Keratinocyte (primary cell): ENCODE results near the gene SST. TPM values are rescaled to one million over a fixed set of nuclear protein-coding genes. Genes with fewer than 3 reads are reported as not detected.

ENCODE experiments used
- DNase-seq: peaks from one replicate; pipeline ENCODE4 v3.0.0-alpha.2; 2011; ENCODE audit warnings: low read depth, missing footprints, low spot score
- FAIRE-seq: peaks from 2 replicates; lab custom pipeline; 2011; peaks lifted over from hg19 to GRCh38; lab: Jason Lieb, UNC
- H2AFZ ChIP-seq: 2 replicates; pipeline ENCODE4 v1.6.0; 2012; ENCODE audit warnings: low read length, control low read depth, inconsistent platforms; ENCODE audit not compliant: control insufficient read depth
- H3K27ac ChIP-seq: 2 replicates; pipeline ENCODE4 v1.5.1; 2011; ENCODE audit warnings: low read length; ENCODE audit not compliant: control insufficient read depth, insufficient read depth
- H3K27me3 ChIP-seq: 3 replicates; pipeline ENCODE4 v1.6.0; 2011; ENCODE audit warnings: low read length; ENCODE audit not compliant: control insufficient read depth, insufficient read depth; ENCODE audit errors: extremely low read depth
- H3K36me3 ChIP-seq, 2 experiments: 2 replicates in 1 of 2; 3 replicates in 1 of 2; pipeline ENCODE4 v1.5.1; 2011; ENCODE audit warnings: low read length in 2 of 2, mild to moderate bottlenecking in 1 of 2; ENCODE audit not compliant: control insufficient read depth in 2 of 2, insufficient read depth in 2 of 2; ENCODE audit errors: extremely low read depth in 1 of 2
- H3K4me1 ChIP-seq: 3 replicates; pipeline ENCODE4 v1.5.1; 2011; ENCODE audit warnings: low read length; ENCODE audit not compliant: control insufficient read depth, insufficient read depth; ENCODE audit errors: extremely low read depth
- H3K4me2 ChIP-seq: 3 replicates; pipeline ENCODE4 v1.6.0; 2011; ENCODE audit warnings: low read depth, low read length; ENCODE audit not compliant: control insufficient read depth, insufficient read depth; ENCODE audit errors: extremely low read depth
- H3K4me3 ChIP-seq, 3 experiments: fragments of 200-600 bp in 1 of 3; sonication (generic) in 1 of 3; 2 replicates in 2 of 3; 3 replicates in 1 of 3; pipeline ENCODE4 v1.5.1; 2011 to 2016; ENCODE audit warnings: low read length in 3 of 3, mild to moderate bottlenecking in 3 of 3, control low read depth in 2 of 3, inconsistent platforms in 1 of 3, low read depth in 1 of 3, mixed read lengths in 1 of 3, mixed run types in 1 of 3, moderate library complexity in 1 of 3; ENCODE audit not compliant: control insufficient read depth in 2 of 3, insufficient read depth in 2 of 3; ENCODE audit errors: extremely low read depth in 1 of 3
- H3K79me2 ChIP-seq: 2 replicates; pipeline ENCODE4 v1.6.0; 2012; ENCODE audit warnings: low read length; ENCODE audit not compliant: control insufficient read depth, insufficient read depth
- H3K9ac ChIP-seq: 3 replicates; pipeline ENCODE4 v1.6.0; 2011; ENCODE audit warnings: low read length; ENCODE audit not compliant: control insufficient read depth, insufficient read depth; ENCODE audit errors: extremely low read depth
- H3K9me1 ChIP-seq: 3 replicates; pipeline ENCODE4 v1.6.0; 2011; ENCODE audit warnings: low read length; ENCODE audit not compliant: control insufficient read depth, insufficient read depth; ENCODE audit errors: extremely low read depth
- H3K9me3 ChIP-seq: 2 replicates; pipeline ENCODE4 v1.5.1; 2012; ENCODE audit warnings: low read depth, low read length; ENCODE audit not compliant: control insufficient read depth
- H4K20me1 ChIP-seq: 3 replicates; pipeline ENCODE4 v1.6.0; 2011; ENCODE audit warnings: low read length; ENCODE audit not compliant: control insufficient read depth, insufficient read depth; ENCODE audit errors: extremely low read depth
- EZH2 ChIP-seq: IDR thresholded peaks from one replicate; pipeline ENCODE4 v1.6.1; 2012; ENCODE audit warnings: inconsistent platforms, mild to moderate bottlenecking, low read length, moderate library complexity
- dilution Hi-C: fragments of 300-500 bp; cut with MboI; formaldehyde crosslinking; loops from one replicate; pipeline ENCODE4 v1.7.0; 2020; ENCODE audit warnings: low sequenced_read_pairs; ENCODE audit not compliant: extremely low pct_ligation_motif_present
- polyA plus RNA-seq, 5 experiments: library from polyadenylated mRNA; depleted of rRNA in 3 of 5; stranded (reverse) in 3 of 5; stranded (forward) in 1 of 5; unstranded in 1 of 5; fragments of >200 nt; gene quantifications; 1 replicate in 1 of 5; 2 replicates in 3 of 5; 3 replicates in 1 of 5; pipeline versions ENCODE4 v1.2.1 to v1.2.3, GENCODE V29; 2011 to 2012; ENCODE audit warnings: missing spikeins in 2 of 5, low read depth in 1 of 5, low replicate concordance in 1 of 5
- TF ChIP-seq, protein P1 (sequence below), 3 experiments: IDR thresholded peaks in 1 of 3; conservative IDR thresholded peaks in 1 of 3; optimal IDR thresholded peaks in 1 of 3; 2 replicates in 2 of 3; 3 replicates in 1 of 3; pipeline versions ENCODE3 to v1.5.1; 2011; ENCODE audit warnings: low read length in 3 of 3, mild to moderate bottlenecking in 3 of 3, moderate library complexity in 2 of 3, control low read depth in 1 of 3, inconsistent platforms in 1 of 3; ENCODE audit not compliant: insufficient read depth in 2 of 3; ENCODE audit errors: extremely low read depth in 1 of 3

SST gene
- polyA plus RNA-seq, 1 donor (not counting 4 experiments of a cell fraction or from before 2014, with no cell fraction given), result not detected

DNA sequence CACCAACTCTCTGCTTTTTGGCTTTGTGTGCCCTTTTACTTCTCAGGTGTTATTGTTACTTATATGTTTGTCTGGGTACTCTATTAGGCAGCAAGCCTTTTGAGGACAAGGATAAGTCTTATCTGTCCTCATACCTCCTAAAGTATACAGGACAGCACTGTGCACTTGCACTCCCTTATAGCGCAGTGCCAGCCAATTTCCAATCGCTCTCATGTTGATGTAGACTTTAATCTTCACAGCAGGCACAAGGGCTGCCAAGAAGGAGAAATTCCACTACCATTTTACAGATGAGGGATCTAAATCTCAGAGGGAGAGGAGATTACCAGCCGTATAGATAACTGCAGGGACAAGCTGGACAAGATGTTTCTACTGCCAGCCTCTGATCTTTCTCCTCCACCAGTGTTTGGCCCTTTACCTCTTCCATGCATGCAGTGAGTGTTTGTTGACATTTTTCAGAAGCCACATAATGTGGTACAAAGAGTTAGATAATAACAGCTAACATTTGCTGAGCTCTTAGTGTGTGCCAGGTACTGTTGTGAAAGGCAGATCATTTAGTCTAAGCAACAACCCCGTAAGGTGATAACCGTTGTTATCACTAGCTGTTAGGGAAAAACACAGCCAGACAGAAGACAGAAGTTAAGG is 30.1 kb downstream of the SST start:
- H3K4me2 ChIP-seq, result no peak overlapping the region
- no peak overlapping the region for H3K4me3 ChIP-seq
- H3K9me3 ChIP-seq, result no peaks in the 10 kb centered on the region
- TF ChIP-seq, protein P1, sequence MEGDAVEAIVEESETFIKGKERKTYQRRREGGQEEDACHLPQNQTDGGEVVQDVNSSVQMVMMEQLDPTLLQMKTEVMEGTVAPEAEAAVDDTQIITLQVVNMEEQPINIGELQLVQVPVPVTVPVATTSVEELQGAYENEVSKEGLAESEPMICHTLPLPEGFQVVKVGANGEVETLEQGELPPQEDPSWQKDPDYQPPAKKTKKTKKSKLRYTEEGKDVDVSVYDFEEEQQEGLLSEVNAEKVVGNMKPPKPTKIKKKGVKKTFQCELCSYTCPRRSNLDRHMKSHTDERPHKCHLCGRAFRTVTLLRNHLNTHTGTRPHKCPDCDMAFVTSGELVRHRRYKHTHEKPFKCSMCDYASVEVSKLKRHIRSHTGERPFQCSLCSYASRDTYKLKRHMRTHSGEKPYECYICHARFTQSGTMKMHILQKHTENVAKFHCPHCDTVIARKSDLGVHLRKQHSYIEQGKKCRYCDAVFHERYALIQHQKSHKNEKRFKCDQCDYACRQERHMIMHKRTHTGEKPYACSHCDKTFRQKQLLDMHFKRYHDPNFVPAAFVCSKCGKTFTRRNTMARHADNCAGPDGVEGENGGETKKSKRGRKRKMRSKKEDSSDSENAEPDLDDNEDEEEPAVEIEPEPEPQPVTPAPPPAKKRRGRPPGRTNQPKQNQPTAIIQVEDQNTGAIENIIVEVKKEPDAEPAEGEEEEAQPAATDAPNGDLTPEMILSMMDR (optimal IDR thresholded peaks at IDR 0.05 in 1 of 3, IDR thresholded peaks at IDR 0.05 in 1 of 3, conservative IDR thresholded peaks at IDR 0.05 in 1 of 3; ENCODE audit: extremely low read depth in 1 of 3, insufficient read depth in 2 of 3, low read length in 3 of 3), result no peak
- no peak for TF ChIP-seq EZH2
- H3K4me1 ChIP-seq, result no peaks in the 10 kb centered on the region
- H3K36me3 ChIP-seq, result no peaks in the 10 kb centered on the region
- no peak overlapping the region for H3K27ac ChIP-seq
- H3K9me1 ChIP-seq, result no peaks in the 10 kb centered on the region
- DNase-seq (no peak), FAIRE-seq (no peak)
- H3K27me3 ChIP-seq, result no peaks in the 10 kb centered on the region
- H4K20me1 ChIP-seq, result no peaks in the 10 kb centered on the region
- dilution Hi-C loops, result no loop called here
- no peaks in the 10 kb centered on the region for H3K79me2 ChIP-seq
- no peak overlapping the region for H3K9ac ChIP-seq
- H2AFZ ChIP-seq, result no peak overlapping the region

DNA sequence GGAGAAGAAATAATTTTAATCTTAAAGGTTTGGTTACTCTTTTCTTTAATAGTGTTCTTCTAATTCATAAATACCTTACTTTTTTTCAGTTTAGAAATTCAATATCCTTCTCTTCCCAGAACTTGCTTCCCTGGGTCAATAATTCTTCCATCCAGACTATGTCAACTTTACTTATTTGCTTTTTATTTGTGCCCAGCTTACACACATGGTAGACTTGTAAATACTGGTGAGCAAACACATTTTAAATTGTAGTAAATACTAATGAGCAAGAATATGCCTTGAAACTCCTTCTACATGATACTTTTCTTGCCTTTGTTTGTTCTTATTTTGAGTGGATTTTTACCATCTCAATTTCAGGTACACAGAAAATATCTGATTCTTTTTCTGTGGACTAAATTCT is 33.7 kb downstream of the SST start:
- no peak for DNase-seq
- no peak for FAIRE-seq
- dilution Hi-C loops, result no loop called here
- Histone ChIP-seq H3K9me3 (no peaks in the 10 kb centered on the region), H3K4me2 (no peak overlapping the region), H3K27ac (no peak overlapping the region), H3K4me1 (no peaks in the 10 kb centered on the region), H2AFZ (no peak overlapping the region), H3K9me1 (no peaks in the 10 kb centered on the region), H4K20me1 (no peaks in the 10 kb centered on the region), H3K4me3 (no peak overlapping the region), H3K27me3 (no peaks in the 10 kb centered on the region), H3K79me2 (no peaks in the 10 kb centered on the region), H3K9ac (no peak overlapping the region), H3K36me3 (no peaks in the 10 kb centered on the region)
- TF ChIP-seq, protein P1 (optimal IDR thresholded peaks at IDR 0.05 in 1 of 3, IDR thresholded peaks at IDR 0.05 in 1 of 3, conservative IDR thresholded peaks at IDR 0.05 in 1 of 3; ENCODE audit: extremely low read depth in 1 of 3, insufficient read depth in 2 of 3, low read length in 3 of 3), result no peak
- no peak for TF ChIP-seq EZH2
